Fibroblast of skin of back (primary cell): ENCODE measurements around the gene KRT13.

Experiments
- DNase-seq: peaks from one replicate; pipeline ENCODE4 v3.0.0-alpha.2; 2013

The KRT13 gene

GRCh38 chr17:41492351-41492750 is 13.1 kb downstream of the KRT13 start:
- no peak for DNase-seq

- no peak for DNase-seq
These were observed 13.9 kb downstream of the KRT13 start for GRCh38 chr17:41491476-41491875.

GRCh38 chr17:41490000-41490990 is 15.1 kb downstream of the KRT13 start:
- no peak for DNase-seq

GRCh38 chr17:41489531-41489930 is 15.9 kb downstream of the KRT13 start, which contains the start of gene KRT36:
KRT36 (minus strand) TSS chr17:41489910; CDS start chr17:41489864, 46 bp downstream.
- DNase-seq, result no peak

GRCh38 chr17:41486809-41487530 is 18.4 kb downstream of the KRT13 start:
- no peak for DNase-seq

GRCh38 chr17:41486316-41486715 is 19.1 kb downstream of the KRT13 start:
- DNase-seq, result no peak

GRCh38 chr17:41484920-41485904 is 20.2 kb downstream of the KRT13 start:
- no peak for DNase-seq

GRCh38 chr17:41483991-41484826 is 21.2 kb downstream of the KRT13 start:
- no peak for DNase-seq

GRCh38 chr17:41483531-41483930 is 21.9 kb downstream of the KRT13 start:
- DNase-seq, result no peak

- DNase-seq, result no peak
These were observed 24.4 kb downstream of the KRT13 start, which contains the start of gene KRT35 for GRCh38 chr17:41481036-41481435. KRT35 (minus strand) TSS chr17:41481151; CDS start chr17:41481097, 54 bp downstream.

GRCh38 chr17:41480581-41480980 is 24.8 kb downstream of the KRT13 start:
- no peak for DNase-seq

- DNase-seq, result no peak
These were observed 25.3 kb downstream of the KRT13 start for GRCh38 chr17:41480136-41480535.

- DNase-seq, result no peak
These were observed 27.2 kb downstream of the KRT13 start for GRCh38 chr17:41478237-41478636.

GRCh38 chr17:41476866-41477815 is 28.3 kb downstream of the KRT13 start:
- no peak for DNase-seq

- DNase-seq, result no peak
These were observed 30.0 kb downstream of the KRT13 start for GRCh38 chr17:41475421-41475820.

- no peak for DNase-seq
These were observed 30.5 kb downstream of the KRT13 start for GRCh38 chr17:41474863-41475262.

- DNase-seq, result no peak
These were observed 37.1 kb downstream of the KRT13 start for GRCh38 chr17:41468346-41468745.

GRCh38 chr17:41467561-41467960 is 37.9 kb downstream of the KRT13 start:
- no peak for DNase-seq

- DNase-seq, result no peak
These were observed 38.4 kb downstream of the KRT13 start, which contains the start of gene KRT32 for GRCh38 chr17:41466988-41467387. KRT32 (minus strand) TSS chr17:41467386; CDS start chr17:41467325, 61 bp downstream.

- peak; percentile 94 for DNase-seq
These were observed 40.7 kb downstream of the KRT13 start for GRCh38 chr17:41464682-41465081.
